T-cell (primary cell): ENCODE data around the gene COASY. TPM values are rescaled to one million over a fixed set of nuclear protein-coding genes. Genes with fewer than 3 reads are reported as not detected.

Experiments
- ATAC-seq, 4 experiments: fragments of 200-7000 bp in 3 of 4; fragments of 150-1000 bp in 1 of 4; cut with Tn5 transposase; replicated peaks in 1 of 4; 1 replicate in 3 of 4; 2 replicates in 1 of 4; pipeline ENCODE4 v1.10.0; 2021; ENCODE audit warnings: moderate library complexity in 3 of 4, mild to moderate bottlenecking in 2 of 4, moderate number of reproducible peaks in 1 of 4
- CTCF ChIA-PET, 2 donors: fragments of 300-600 bp; sonication (Branson Sonifier 250); formaldehyde crosslinking; loops; one replicate each; lab custom pipeline; 2022; ENCODE audit warnings: antibody characterized with exemption in 2 of 2; lab: Charles Lee
- POLR2A ChIA-PET, 2 donors: fragments of 300-600 bp; sonication (Branson Sonifier 250); formaldehyde crosslinking; loops; one replicate each; lab custom pipeline; 2022; ENCODE audit warnings: antibody characterized with exemption in 2 of 2; lab: Charles Lee
- DNase-seq, 35 experiments: peaks; one replicate each; pipeline versions ENCODE4 v3.0.0 to v3.0.0-alpha.2; 2013 to 2023
- H3K27ac ChIP-seq: one replicate; pipeline ENCODE4 v1.5.1; 2013; ENCODE audit warnings: low read length
- H3K27me3 ChIP-seq, 2 experiments: replicated peaks in 1 of 2; 1 replicate in 1 of 2; 2 replicates in 1 of 2; pipeline versions ENCODE4 v1.6.1 to v1.7.0; 2013; ENCODE audit warnings: low read length in 1 of 2, mixed read lengths in 1 of 2; ENCODE audit not compliant: control insufficient read depth in 2 of 2, insufficient read depth in 2 of 2; ENCODE audit errors: extremely low read depth in 1 of 2
- H3K36me3 ChIP-seq, 2 donors: 1 replicate in 1 of 2; 2 replicates in 1 of 2; pipeline versions ENCODE4 v1.6.1 to v1.7.0; 2013; ENCODE audit warnings: low read length in 1 of 2; ENCODE audit not compliant: control insufficient read depth in 2 of 2, insufficient read depth in 1 of 2; ENCODE audit errors: extremely low read depth in 1 of 2
- H3K4me1 ChIP-seq, 2 experiments: 1 replicate in 1 of 2; 2 replicates in 1 of 2; pipeline versions ENCODE4 v1.6.1 to v1.7.0; 2013; ENCODE audit warnings: low read length in 2 of 2, mixed read lengths in 1 of 2; ENCODE audit not compliant: insufficient read depth in 2 of 2, control insufficient read depth in 1 of 2; ENCODE audit errors: extremely low read depth in 1 of 2
- H3K4me3 ChIP-seq, 2 donors: 1 replicate in 1 of 2; 2 replicates in 1 of 2; pipeline versions ENCODE4 v1.5.1 to v1.7.0; 2013; ENCODE audit warnings: mild to moderate bottlenecking in 2 of 2, low read length in 1 of 2, moderate library complexity in 1 of 2; ENCODE audit not compliant: control insufficient read depth in 1 of 2; ENCODE audit errors: extremely low read depth in 1 of 2
- H3K9me3 ChIP-seq: 2 replicates; pipeline ENCODE4 v1.7.0; 2013
- H3K27ac Mint-ChIP-seq, 2 donors: one replicate each; pipeline ENCODE4 v1.8.0; 2020 to 2021; ENCODE audit warnings: mild to moderate bottlenecking in 2 of 2, mixed read lengths in 2 of 2
- H3K27me3 Mint-ChIP-seq, 2 donors: one replicate each; pipeline ENCODE4 v1.8.0; 2021 to 2022; ENCODE audit warnings: mixed read lengths in 2 of 2
- H3K36me3 Mint-ChIP-seq: one replicate; pipeline ENCODE4 v1.8.0; 2021; ENCODE audit warnings: mixed read lengths
- H3K4me1 Mint-ChIP-seq, 3 donors: one replicate each; pipeline ENCODE4 v1.8.0; 2020 to 2022; ENCODE audit warnings: mixed read lengths in 3 of 3, mild to moderate bottlenecking in 1 of 3
- H3K4me3 Mint-ChIP-seq, 3 donors: one replicate each; pipeline ENCODE4 v1.8.0; 2020 to 2022; ENCODE audit warnings: mild to moderate bottlenecking in 3 of 3, mixed read lengths in 3 of 3, moderate library complexity in 3 of 3
- H3K9me3 Mint-ChIP-seq, 3 donors: one replicate each; pipeline ENCODE4 v1.8.0; 2020 to 2022; ENCODE audit warnings: mixed read lengths in 3 of 3
- WGBS: methylation state at CpG from one replicate; pipeline ENCODE4 v1.1.5; 2013; ENCODE audit warnings: missing lambda C conversion rate; ENCODE audit not compliant: insufficient coverage; 5-methylcytosine and 5-hydroxymethylcytosine counted together
- total RNA-seq, 35 experiments: library from RNA in 6 of 35; stranded (reverse) in 6 of 35; fragments of 120-200 nt in 1 of 35; gene quantifications; one replicate each; pipeline versions ENCODE4 v1.2.1 to v1.2.4 and lab custom pipeline; 2013 to 2026

Gene COASY
- total RNA-seq, 5 donors from 2014 or later (not counting 1 experiment from before 2014, with no cell fraction given), result 43.2 to 79.0 (median 74.9) TPM

DNA sequence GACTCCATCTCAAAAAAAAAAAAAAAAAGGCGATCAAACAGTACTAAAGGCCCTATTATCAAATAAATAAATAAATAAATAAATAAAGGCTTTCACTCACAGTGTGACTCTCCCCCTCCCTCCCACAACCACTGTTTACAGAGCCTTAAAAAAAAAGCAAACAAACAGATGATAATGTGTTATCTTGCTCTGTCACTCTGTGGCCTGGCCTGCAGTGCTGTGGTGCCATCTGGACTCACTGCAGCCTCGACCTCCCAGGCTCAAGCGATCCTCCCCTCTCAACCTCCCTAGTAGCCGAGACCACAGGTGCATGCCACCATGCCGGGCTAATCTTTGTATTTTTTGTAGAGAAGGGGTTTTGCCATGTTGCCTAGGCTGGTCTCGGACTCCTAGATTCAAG, 34.0 kb upstream of the COASY start:
- Histone ChIP-seq H3K36me3 (no peaks in the 10 kb centered on the region), H3K4me3 (no peak overlapping the region), H3K27me3 (peaks cover 0 to 8% of the 10 kb centered on the region in 2 experiments), H3K9me3 (no peaks in the 10 kb centered on the region), H3K4me1 (peaks cover 24 to 56% of the 10 kb centered on the region in 2 experiments), H3K27ac (no peak overlapping the region)
- H3K4me3 Mint-ChIP-seq, result no peak overlapping the region
- H3K27me3 Mint-ChIP-seq, result no peaks in the 10 kb centered on the region
- ChIA-PET POLR2A (no interaction called here), CTCF (interaction anchor here (0.6 to 1.4 kb wide), 10 partner anchors 13 to 215 kb away, joined by 3 to 7 read pairs (median 4); no protein-coding TSS in a partner anchor)
- H3K4me1 Mint-ChIP-seq, result peaks cover 31 to 37% (median 35%) of the 10 kb centered on the region in 3 donors
- H3K9me3 Mint-ChIP-seq, result no peaks in the 10 kb centered on the region
- H3K27ac Mint-ChIP-seq, result no peak overlapping the region
- WGBS, result no CpG with 5 or more reads among the region's 6 CpGs
- H3K36me3 Mint-ChIP-seq, result no peaks in the 10 kb centered on the region
- DNase-seq (no peak), ATAC-seq (no peak)

DNA sequence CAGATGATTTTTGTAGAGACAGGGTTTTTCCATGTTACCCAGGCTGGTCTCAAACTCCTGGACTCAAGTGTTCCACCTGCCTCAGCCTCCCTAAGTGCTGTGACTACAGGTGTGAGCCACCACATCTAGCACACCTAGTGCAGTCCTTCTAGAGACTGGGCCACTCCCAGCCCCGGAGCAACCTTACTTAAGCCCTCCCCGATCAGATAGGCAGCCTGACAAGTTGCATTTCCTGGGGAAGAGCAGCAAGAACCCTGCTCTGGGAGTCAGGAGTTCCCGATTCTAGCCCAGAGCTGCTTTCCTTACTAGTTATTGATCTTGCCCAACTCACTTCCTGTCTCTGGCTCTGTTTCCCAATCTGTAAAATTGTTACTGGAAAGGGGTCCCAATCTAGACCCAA, 32.9 kb upstream of the COASY start:
- H3K4me3 Mint-ChIP-seq, result peak overlapping the region in 1 of 3 donors; percentile 77
- POLR2A ChIA-PET, result interaction anchor here in 1 of 2 donors (0.7 kb wide), 1 partner anchor 35 kb away, joined by 8 read pairs; no protein-coding TSS in a partner anchor
- DNase-seq, result no peak
- 35% methylated on average over 2 of the region's 3 CpGs for WGBS
- peaks cover 35 to 42% (median 36%) of the 10 kb centered on the region in 3 donors for H3K4me1 Mint-ChIP-seq
- no peak overlapping the region for H3K4me3 ChIP-seq
- H3K27ac Mint-ChIP-seq, result peak overlapping the region; percentile 85 to 93
- no peaks in the 10 kb centered on the region for H3K9me3 ChIP-seq
- no peaks in the 10 kb centered on the region for H3K36me3 Mint-ChIP-seq
- H3K27me3 ChIP-seq, result peaks cover 0 to 5% of the 10 kb centered on the region in 2 experiments
- no peaks in the 10 kb centered on the region for H3K9me3 Mint-ChIP-seq
- no peaks in the 10 kb centered on the region for H3K36me3 ChIP-seq
- H3K4me1 ChIP-seq, result peaks cover 24 to 56% of the 10 kb centered on the region in 2 experiments
- H3K27ac ChIP-seq, result no peak overlapping the region
- H3K27me3 Mint-ChIP-seq, result no peaks in the 10 kb centered on the region
- no peak for ATAC-seq
- CTCF ChIA-PET, result interaction anchor here in 1 of 2 donors (0.7 kb wide), 1 partner anchor 20 kb away, joined by 10 read pairs; no protein-coding TSS in a partner anchor

DNA sequence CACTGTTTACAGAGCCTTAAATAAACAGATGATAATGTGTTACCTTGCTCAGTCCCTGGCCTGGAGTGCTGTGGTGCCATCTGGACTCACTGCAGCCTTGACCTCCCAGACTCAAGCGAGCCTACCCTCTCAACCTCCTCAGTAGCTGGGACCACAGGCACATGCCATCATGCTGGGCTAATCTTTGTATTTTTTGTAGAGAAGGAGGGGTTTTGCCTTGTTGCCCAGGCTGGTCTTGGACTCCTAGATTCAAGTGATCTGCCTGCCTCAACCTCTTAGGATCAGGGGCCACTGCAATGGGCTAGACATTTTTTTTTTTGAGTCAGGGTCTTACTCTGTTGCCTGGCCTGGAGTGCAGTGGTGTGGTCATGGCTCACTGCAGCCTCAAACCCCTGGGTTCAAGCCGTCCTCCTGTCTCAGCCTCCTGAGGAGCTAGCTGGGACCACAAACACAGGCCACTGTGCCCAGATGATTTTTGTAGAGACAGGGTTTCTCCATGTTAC, 30.9 kb upstream of the COASY start:
- H3K27me3 Mint-ChIP-seq, result no peaks in the 10 kb centered on the region

DNA sequence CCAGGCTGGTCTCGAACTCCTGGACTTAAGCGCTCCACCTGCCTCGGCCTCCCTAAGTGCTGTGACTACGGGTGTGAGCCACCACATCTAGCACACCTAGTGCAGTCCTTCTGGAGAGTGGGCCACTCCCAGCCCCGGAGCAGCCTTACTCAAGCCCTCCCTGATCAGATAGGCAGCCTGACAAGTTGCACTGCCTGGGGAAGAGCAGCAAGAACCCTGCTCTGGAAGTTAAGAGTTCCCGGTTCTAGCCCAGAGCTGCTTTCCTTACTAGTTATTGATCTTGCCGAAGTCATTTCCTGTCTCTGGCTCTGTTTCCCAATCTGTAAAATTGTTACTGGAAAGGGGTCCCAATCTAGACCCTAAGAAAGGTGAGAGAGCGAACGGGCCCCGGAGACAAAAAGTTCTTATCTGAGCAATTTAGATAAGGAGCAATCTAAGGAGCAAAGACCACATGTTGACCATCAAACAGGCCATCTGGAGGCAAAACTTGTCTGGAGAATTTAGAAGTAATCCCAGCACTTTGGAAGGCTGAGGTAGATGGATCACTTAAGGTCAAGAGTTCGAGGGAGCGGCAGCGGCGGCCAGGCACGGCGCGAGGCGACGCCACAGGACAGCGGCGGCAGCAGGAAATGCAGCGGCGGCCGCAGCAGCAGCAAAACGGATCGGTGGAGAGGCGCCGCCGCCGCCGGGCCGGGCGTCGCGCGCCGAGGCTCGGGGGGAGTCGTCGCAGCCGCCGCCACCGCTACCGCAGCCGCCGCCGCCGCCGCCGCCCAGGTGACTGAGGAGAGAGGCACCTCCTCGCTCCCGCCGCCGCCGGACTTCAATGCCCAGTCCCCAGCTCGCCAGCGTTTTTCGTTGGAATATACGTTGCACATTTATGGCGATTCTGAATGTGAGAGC, 30.2 kb upstream of the COASY start:
- 16% methylated on average over 47 of the region's 60 CpGs for WGBS
- ChIA-PET POLR2A (interaction anchor here in 1 of 2 donors (0.6 kb wide), 1 partner anchor 283 kb away, joined by 4 read pairs; no protein-coding TSS in a partner anchor), CTCF (interaction anchor here (1.2 to 1.5 kb wide), 2 partner anchors 11 to 102 kb away, joined by 3 to 4 read pairs; no protein-coding TSS in a partner anchor)
- no peaks in the 10 kb centered on the region for H3K27me3 ChIP-seq
- Mint-ChIP-seq H3K27ac (peak overlapping the region; percentile 76 to 93), H3K27me3 (no peaks in the 10 kb centered on the region), H3K4me1 (peaks cover 43 to 48% (median 44%) of the 10 kb centered on the region in 3 donors), H3K9me3 (no peaks in the 10 kb centered on the region), H3K36me3 (no peaks in the 10 kb centered on the region), H3K4me3 (peak overlapping the region; percentile 77 to 80 (median 77))
- no peaks in the 10 kb centered on the region for H3K36me3 ChIP-seq
- peak overlapping the region; percentile 62 for H3K27ac ChIP-seq
- H3K4me3 ChIP-seq, result peak overlapping the region; percentile 47 to 53
- peaks cover 24 to 60% of the 10 kb centered on the region in 2 experiments for H3K4me1 ChIP-seq
- peak; percentile 31 to 44 (median 41) for ATAC-seq
- DNase-seq, result peak in 22 of 35 experiments; percentile 26 to 75 (median 38)
- no peaks in the 10 kb centered on the region for H3K9me3 ChIP-seq

More for the DNA sequence above, 30.9 kb upstream of the COASY start:
- DNase-seq (no peak), ATAC-seq (no peak)
- peak overlapping the region in 2 of 3 donors; percentile 77 for H3K4me3 Mint-ChIP-seq
- peak overlapping the region; percentile 76 to 93 for H3K27ac Mint-ChIP-seq
- ChIA-PET POLR2A (no interaction called here), CTCF (interaction anchor here (0.7 to 1.5 kb wide), 2 partner anchors 11 to 128 kb away, joined by 3 to 4 read pairs; no protein-coding TSS in a partner anchor)
- no peak overlapping the region for H3K4me3 ChIP-seq
- no peaks in the 10 kb centered on the region for H3K9me3 ChIP-seq
- H3K27me3 ChIP-seq, result peaks cover 0 to 4% of the 10 kb centered on the region in 2 experiments
- H3K27ac ChIP-seq, result peak overlapping the region; percentile 62
- WGBS, result 100% methylated on average over 1 of the region's 2 CpGs
- no peaks in the 10 kb centered on the region for H3K36me3 Mint-ChIP-seq
- H3K9me3 Mint-ChIP-seq, result no peaks in the 10 kb centered on the region
- H3K4me1 ChIP-seq, result peaks cover 24 to 57% of the 10 kb centered on the region in 2 experiments
- no peaks in the 10 kb centered on the region for H3K36me3 ChIP-seq
- H3K4me1 Mint-ChIP-seq, result peaks cover 41 to 46% (median 42%) of the 10 kb centered on the region in 3 donors

DNA sequence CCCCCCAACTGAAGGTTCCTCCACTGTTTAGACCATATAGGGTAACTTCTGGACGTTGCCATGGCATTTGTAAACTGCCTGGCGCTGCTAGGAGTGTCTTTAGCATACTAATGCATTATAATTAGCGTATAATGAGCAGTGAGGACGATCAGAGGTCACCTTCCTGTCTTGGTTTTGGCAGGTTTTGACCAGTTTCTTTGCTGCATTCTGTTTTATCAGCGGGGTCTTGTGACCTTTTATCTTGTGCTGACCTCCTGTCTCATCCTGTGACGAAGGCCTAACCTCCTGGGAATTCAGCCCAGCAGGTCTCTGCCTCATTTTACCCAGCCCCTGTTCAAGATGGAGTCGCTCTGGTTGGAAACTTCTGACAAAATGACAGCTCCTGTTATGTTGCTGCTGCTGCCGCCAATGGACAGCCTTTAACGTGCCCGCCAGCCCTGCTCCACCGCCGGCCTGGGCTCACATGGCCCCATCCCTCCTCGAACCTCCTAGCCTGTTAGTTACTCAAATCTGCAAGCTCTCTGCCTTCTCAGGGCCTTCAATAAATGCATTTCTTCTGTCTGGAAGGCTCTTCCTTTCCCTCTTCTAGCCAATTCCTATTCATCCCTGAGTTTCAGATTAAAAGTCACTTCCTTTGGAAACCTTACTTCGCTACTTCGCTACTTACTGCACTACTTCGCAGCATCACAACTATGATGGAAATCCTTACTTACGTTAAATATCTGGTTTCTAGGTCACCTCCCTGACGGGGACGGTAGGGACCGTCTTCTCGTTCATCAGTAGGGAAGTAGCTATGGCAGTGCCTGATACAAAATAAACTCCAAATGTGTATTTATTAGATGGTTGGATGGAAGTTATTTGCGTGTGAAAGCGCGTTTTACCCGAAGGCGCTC, 26.5 kb upstream of the COASY start:
- Histone ChIP-seq H3K9me3 (no peaks in the 10 kb centered on the region), H3K4me1 (peaks cover 14 to 48% of the 10 kb centered on the region in 2 experiments), H3K27me3 (no peaks in the 10 kb centered on the region), H3K36me3 (peaks cover 0 to 4% of the 10 kb centered on the region in 2 donors), H3K4me3 (peak overlapping the region; percentile 54 to 67), H3K27ac (peak overlapping the region; percentile 70)
- POLR2A ChIA-PET, result interaction anchor here in 1 of 2 donors (1.0 kb wide), 1 partner anchor 147 kb away, joined by 4 read pairs; the partner anchor contains the start of gene STAT3
- Mint-ChIP-seq H3K9me3 (no peaks in the 10 kb centered on the region), H3K27me3 (no peaks in the 10 kb centered on the region), H3K27ac (peak overlapping the region; percentile 62 to 75), H3K4me1 (peaks cover 35 to 45% (median 45%) of the 10 kb centered on the region in 3 donors), H3K4me3 (peak overlapping the region; percentile 73 to 82 (median 79)), H3K36me3 (peaks cover 6% of the 10 kb centered on the region)
- WGBS, result 57% methylated on average over 24 of the region's 26 CpGs
- no peak for ATAC-seq
- DNase-seq, result no peak
- CTCF ChIA-PET, result interaction anchor here (0.6 kb wide), 3 partner anchors 122 to 572 kb away, joined by 3 to 4 read pairs (median 3); no protein-coding TSS in a partner anchor
